ENCODE data around the gene NQO1. TPM values are rescaled to one million over a fixed set of nuclear protein-coding genes. Genes with fewer than 3 reads are reported as not detected.

The NQO1 gene
- total RNA-seq, 1 donor from 2014 or later, result 74.5 TPM

DNA sequence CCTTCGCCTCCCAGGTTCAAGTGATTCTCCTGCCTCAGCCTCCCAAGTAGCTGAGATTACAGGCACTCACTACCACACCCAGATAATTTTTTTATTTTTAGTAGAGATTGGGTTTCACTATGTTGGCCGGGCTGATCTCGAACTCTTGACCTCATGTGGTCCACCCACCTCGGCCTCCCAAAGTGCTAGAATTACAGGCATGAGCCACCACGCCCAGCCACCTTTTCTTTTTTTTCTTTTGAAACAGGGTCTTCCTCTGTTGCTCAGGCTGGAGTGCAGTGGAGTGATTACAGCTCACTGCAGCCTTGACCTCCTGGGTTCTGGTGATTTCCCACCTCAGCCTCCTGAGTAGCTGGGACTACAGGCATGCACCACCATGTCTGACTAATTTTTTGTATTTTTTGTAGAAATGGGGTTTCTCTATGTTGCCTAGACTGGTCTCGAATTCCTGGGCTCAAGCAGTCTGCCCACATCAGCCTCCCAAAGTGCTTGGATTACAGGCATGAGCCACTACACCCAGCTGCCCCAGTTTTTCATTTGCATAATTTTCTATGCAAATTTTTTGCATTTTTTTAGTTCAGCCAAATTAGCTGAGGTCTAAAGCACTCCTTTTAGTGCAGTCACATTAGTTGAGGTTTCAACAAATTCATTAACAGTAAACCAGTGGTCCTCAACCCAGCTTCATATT, 47.0 kb upstream of the NQO1 start:
- H3K27me3 Mint-ChIP-seq (ENCODE audit: low read depth, unreplicated experiment), result no peaks in the 10 kb centered on the region
- no peak overlapping the region for H3K27ac Mint-ChIP-seq (ENCODE audit: unreplicated experiment)
- H3K9me3 Mint-ChIP-seq (ENCODE audit: unreplicated experiment), result peaks cover 5% of the 10 kb centered on the region

DNA sequence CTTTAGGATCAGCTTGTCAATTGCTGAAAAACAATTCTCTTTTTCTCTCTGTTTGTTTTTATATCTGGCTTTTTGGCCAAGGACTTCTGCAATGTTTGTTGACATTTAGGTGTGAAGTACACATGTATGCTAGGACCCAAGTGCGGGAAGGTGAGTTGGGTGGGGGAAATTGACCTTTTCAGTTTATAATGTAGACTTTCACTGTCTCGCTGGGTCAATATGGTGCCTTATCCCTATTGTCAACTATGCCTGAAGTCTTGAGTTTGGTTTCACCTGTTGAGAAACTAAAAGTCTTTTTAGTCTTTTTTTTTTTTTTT, 45.2 kb upstream of the NQO1 start:
- FAIRE-seq, result no peak
- peaks cover 8% of the 10 kb centered on the region for H3K36me3 Mint-ChIP-seq (ENCODE audit: low read depth, unreplicated experiment)

More for the DNA sequence above, 47.0 kb upstream of the NQO1 start:
- Histone ChIP-seq H3K4me2 (ENCODE audit: low read length) (peak overlapping the region; percentile 47), H3K4me1 (ENCODE audit: insufficient read depth, low read length) (peaks cover 2% of the 10 kb centered on the region), H3K9me3 (ENCODE audit: insufficient read depth, low read depth, low read length) (no peaks in the 10 kb centered on the region), H3K27ac (ENCODE audit: low read depth, low read length) (no peak overlapping the region), H3K27me3 (ENCODE audit: insufficient read depth, low read length) (no peaks in the 10 kb centered on the region), H2AFZ (ENCODE audit: low read depth, low read length) (no peak overlapping the region), H3K4me3 (ENCODE audit: insufficient read depth, low read depth, low read length) (no peak overlapping the region), H3K79me2 (ENCODE audit: insufficient read depth, low read length) (peaks cover 44% of the 10 kb centered on the region), H4K20me1 (ENCODE audit: insufficient read depth, low read length) (peaks cover 27% of the 10 kb centered on the region), H3K36me3 (ENCODE audit: insufficient read depth, low read length) (no peaks in the 10 kb centered on the region), H3K9ac (ENCODE audit: low read length) (no peak overlapping the region)
- no peak for FAIRE-seq
- H3K36me3 Mint-ChIP-seq (ENCODE audit: low read depth, unreplicated experiment), result peaks cover 8% of the 10 kb centered on the region
- TF ChIP-seq, protein P1, sequence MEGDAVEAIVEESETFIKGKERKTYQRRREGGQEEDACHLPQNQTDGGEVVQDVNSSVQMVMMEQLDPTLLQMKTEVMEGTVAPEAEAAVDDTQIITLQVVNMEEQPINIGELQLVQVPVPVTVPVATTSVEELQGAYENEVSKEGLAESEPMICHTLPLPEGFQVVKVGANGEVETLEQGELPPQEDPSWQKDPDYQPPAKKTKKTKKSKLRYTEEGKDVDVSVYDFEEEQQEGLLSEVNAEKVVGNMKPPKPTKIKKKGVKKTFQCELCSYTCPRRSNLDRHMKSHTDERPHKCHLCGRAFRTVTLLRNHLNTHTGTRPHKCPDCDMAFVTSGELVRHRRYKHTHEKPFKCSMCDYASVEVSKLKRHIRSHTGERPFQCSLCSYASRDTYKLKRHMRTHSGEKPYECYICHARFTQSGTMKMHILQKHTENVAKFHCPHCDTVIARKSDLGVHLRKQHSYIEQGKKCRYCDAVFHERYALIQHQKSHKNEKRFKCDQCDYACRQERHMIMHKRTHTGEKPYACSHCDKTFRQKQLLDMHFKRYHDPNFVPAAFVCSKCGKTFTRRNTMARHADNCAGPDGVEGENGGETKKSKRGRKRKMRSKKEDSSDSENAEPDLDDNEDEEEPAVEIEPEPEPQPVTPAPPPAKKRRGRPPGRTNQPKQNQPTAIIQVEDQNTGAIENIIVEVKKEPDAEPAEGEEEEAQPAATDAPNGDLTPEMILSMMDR (IDR thresholded peaks at IDR 0.05; ENCODE audit: insufficient read depth, low read depth, low read length), result no peak
- no peak for TF ChIP-seq EZH2 (IDR thresholded peaks at IDR 0.05; ENCODE audit: insufficient read depth, low read length)
- no peak for DNase-seq (ENCODE audit: low read depth)
- H3K4me3 Mint-ChIP-seq (ENCODE audit: unreplicated experiment), result no peak overlapping the region
- H3K4me1 Mint-ChIP-seq (ENCODE audit: low read depth, unreplicated experiment), result peaks cover 9% of the 10 kb centered on the region

DNA sequence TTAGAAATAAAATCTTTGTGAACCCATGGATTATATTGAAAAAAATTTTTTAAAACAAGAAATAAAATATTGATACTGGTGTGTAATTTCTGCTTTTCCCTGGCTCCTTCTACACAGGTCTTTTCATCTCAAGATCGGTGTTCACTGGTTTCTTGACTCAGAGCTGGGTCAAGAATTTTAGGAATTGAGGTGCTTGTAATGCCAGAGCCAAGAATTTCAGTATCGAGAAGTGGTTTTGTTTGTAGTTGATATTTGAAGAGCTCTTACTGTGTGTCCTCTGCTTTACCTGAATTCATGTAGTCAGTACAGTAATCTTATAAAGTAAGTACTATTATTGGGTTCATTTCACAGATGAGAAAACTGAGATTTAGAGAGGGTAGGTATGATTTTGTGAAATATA, 43.0 kb upstream of the NQO1 start:
- peaks cover 38% of the 10 kb centered on the region for H4K20me1 ChIP-seq (ENCODE audit: insufficient read depth, low read length)
- DNase-seq (ENCODE audit: low read depth) (no peak), FAIRE-seq (no peak)
- H3K79me2 ChIP-seq (ENCODE audit: insufficient read depth, low read length), result peaks cover 76% of the 10 kb centered on the region
- peaks cover 2% of the 10 kb centered on the region for H3K4me1 ChIP-seq (ENCODE audit: insufficient read depth, low read length)
- no peaks in the 10 kb centered on the region for H3K36me3 ChIP-seq (ENCODE audit: insufficient read depth, low read length)
- peaks cover 3% of the 10 kb centered on the region for H3K36me3 Mint-ChIP-seq (ENCODE audit: low read depth, unreplicated experiment)
- no peak overlapping the region for H3K4me2 ChIP-seq (ENCODE audit: low read length)
- no peaks in the 10 kb centered on the region for H3K9me3 ChIP-seq (ENCODE audit: insufficient read depth, low read depth, low read length)
- peaks cover 1% of the 10 kb centered on the region for H3K9me3 Mint-ChIP-seq (ENCODE audit: unreplicated experiment)
- no peak overlapping the region for H2AFZ ChIP-seq (ENCODE audit: low read depth, low read length)
- no peak for TF ChIP-seq EZH2 (IDR thresholded peaks at IDR 0.05; ENCODE audit: insufficient read depth, low read length)
- TF ChIP-seq, protein P1 (IDR thresholded peaks at IDR 0.05; ENCODE audit: insufficient read depth, low read depth, low read length), result no peak
- H3K4me3 ChIP-seq (ENCODE audit: insufficient read depth, low read depth, low read length), result no peak overlapping the region
- no peaks in the 10 kb centered on the region for H3K27me3 Mint-ChIP-seq (ENCODE audit: low read depth, unreplicated experiment)
- H3K4me3 Mint-ChIP-seq (ENCODE audit: unreplicated experiment), result no peak overlapping the region
- H3K27me3 ChIP-seq (ENCODE audit: insufficient read depth, low read length), result no peaks in the 10 kb centered on the region
- H3K9ac ChIP-seq (ENCODE audit: low read length), result no peak overlapping the region
- no peak overlapping the region for H3K27ac Mint-ChIP-seq (ENCODE audit: unreplicated experiment)
- peaks cover 9% of the 10 kb centered on the region for H3K4me1 Mint-ChIP-seq (ENCODE audit: low read depth, unreplicated experiment)
- no peak overlapping the region for H3K27ac ChIP-seq (ENCODE audit: low read depth, low read length)

More for the DNA sequence above, 45.2 kb upstream of the NQO1 start:
- no peaks in the 10 kb centered on the region for H3K27me3 Mint-ChIP-seq (ENCODE audit: low read depth, unreplicated experiment)
- H3K9ac ChIP-seq (ENCODE audit: low read length), result no peak overlapping the region
- DNase-seq (ENCODE audit: low read depth), result no peak
- H3K27ac Mint-ChIP-seq (ENCODE audit: unreplicated experiment), result no peak overlapping the region
- no peak overlapping the region for H3K4me3 ChIP-seq (ENCODE audit: insufficient read depth, low read depth, low read length)
- H3K27ac ChIP-seq (ENCODE audit: low read depth, low read length), result no peak overlapping the region
- H3K9me3 ChIP-seq (ENCODE audit: insufficient read depth, low read depth, low read length), result no peaks in the 10 kb centered on the region
- H3K36me3 ChIP-seq (ENCODE audit: insufficient read depth, low read length), result no peaks in the 10 kb centered on the region
- no peak overlapping the region for H3K4me2 ChIP-seq (ENCODE audit: low read length)
- H3K27me3 ChIP-seq (ENCODE audit: insufficient read depth, low read length), result no peaks in the 10 kb centered on the region
- H3K4me3 Mint-ChIP-seq (ENCODE audit: unreplicated experiment), result no peak overlapping the region
- H2AFZ ChIP-seq (ENCODE audit: low read depth, low read length), result no peak overlapping the region
- peaks cover 5% of the 10 kb centered on the region for H3K9me3 Mint-ChIP-seq (ENCODE audit: unreplicated experiment)
- H3K4me1 ChIP-seq (ENCODE audit: insufficient read depth, low read length), result peaks cover 2% of the 10 kb centered on the region
- peaks cover 36% of the 10 kb centered on the region for H4K20me1 ChIP-seq (ENCODE audit: insufficient read depth, low read length)
- no peak for TF ChIP-seq EZH2 (IDR thresholded peaks at IDR 0.05; ENCODE audit: insufficient read depth, low read length)
- peaks cover 59% of the 10 kb centered on the region for H3K79me2 ChIP-seq (ENCODE audit: insufficient read depth, low read length)
- H3K4me1 Mint-ChIP-seq (ENCODE audit: low read depth, unreplicated experiment), result peaks cover 9% of the 10 kb centered on the region

Data from astrocyte (in vitro differentiated cells and primary cell).